Measurements from ENCODE around the gene SUCO. TPM values are rescaled to one million over a fixed set of nuclear protein-coding genes. Genes with fewer than 3 reads are reported as not detected.

Gene SUCO
- polyA plus RNA-seq, 4 donors: 48.2 to 71.1 (median 64.5) TPM

DNA sequence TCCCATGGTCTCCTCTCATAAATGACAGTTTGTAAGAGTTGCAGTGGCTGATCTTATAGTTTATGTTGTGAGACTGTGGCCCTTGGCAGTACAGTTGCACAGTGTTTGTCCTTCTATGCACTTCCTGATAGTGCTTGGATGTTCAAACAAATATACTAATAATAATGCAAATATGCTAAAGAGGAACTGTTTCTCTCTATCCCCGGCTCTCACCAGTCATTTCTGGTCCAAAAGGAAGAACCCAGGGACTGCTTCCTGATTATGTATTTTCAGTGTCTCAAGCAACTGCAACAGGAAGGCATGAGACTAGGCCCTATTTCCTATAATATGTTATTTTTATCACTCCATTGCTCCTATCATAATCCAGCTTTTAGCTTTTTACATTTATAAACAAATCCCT is 17.0 kb upstream of the SUCO start:
- DNase-seq (ENCODE audit: low read depth in 4 of 4, low spot score in 3 of 4): no peak

DNA sequence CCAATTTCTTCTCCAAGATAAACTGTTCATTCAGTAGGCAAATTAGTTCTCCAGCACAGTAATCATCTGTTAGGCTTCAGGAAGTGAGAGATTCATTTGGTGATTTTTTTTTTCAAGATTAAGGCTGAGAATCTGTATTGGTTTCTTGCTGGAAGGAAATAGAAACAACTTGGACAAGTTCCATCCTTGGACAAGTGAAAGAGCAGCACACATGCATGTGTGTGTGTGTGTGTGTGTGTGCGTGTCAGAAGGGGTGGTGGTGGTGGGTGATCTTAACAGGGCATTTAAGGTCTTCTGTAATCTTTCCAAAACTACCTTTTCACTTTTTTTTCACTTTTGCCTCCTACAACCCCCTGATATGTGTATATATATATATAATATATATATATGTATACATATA is 15.9 kb upstream of the SUCO start:
- no peak for DNase-seq (ENCODE audit: low read depth in 4 of 4, low spot score in 3 of 4)

DNA sequence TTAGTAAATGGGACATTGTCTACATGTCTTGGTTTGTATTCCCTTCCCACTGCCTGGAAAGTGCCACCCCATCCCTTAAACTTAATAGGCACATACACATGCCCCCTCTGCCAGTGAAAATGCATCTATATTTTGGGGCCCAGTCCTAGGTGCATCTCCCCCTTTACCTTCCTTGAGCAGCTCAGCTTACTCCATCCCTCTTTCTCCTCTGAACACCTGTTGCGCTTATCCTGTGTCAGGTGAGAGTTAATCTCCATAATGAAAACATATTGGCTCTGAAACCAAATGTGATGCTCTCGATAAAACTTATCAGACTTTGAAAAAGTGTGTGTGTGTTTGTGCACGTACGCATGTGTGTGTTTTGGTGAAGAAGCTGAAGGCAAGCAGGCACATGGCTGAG is 15.4 kb upstream of the SUCO start:
- no peak for DNase-seq (ENCODE audit: low read depth in 4 of 4, low spot score in 3 of 4)

- DNase-seq (ENCODE audit: low read depth in 4 of 4, low spot score in 3 of 4): no peak
These were observed 3.6 kb upstream of the SUCO start for GRCh38 chr1:172529304-172529703.

DNA sequence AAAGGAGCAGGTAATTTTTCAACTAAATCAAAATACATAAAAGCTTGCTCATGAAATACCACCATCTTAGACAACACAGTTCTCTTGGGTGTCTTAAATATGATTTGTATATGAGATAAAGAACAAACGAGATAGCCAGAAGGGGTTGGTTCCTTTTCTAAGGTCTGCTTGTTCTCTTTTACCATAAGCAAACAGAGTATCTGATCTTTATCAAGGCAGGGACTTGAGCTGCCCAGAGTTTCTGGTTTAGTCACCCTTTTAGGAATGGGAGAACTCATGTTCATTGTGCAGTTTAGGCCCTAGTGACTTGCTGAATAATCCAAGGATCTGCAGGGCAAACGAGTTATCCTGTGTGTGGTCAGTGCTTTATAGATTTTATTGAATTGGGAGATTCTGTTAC is 3.0 kb upstream of the SUCO start:
- DNase-seq (ENCODE audit: low read depth in 4 of 4, low spot score in 3 of 4): no peak

GRCh38 chr1:172531412-172532182 is 1.4 kb upstream of the SUCO start:
- DNase-seq (ENCODE audit: low read depth in 4 of 4, low spot score in 3 of 4): peak in 1 of 4 donors; percentile 5

- peak; percentile 95 to 98 (median 96) for DNase-seq (ENCODE audit: low read depth in 4 of 4, low spot score in 3 of 4)
These were observed 709 bp upstream of the SUCO start for GRCh38 chr1:172532183-172532699.

GRCh38 chr1:172533513-172534151 is 682 bp downstream of the SUCO start:
- peak; percentile 42 to 67 (median 51) for DNase-seq (ENCODE audit: low read depth in 4 of 4, low spot score in 3 of 4)

GRCh38 chr1:172536256-172536655 is 3.3 kb downstream of the SUCO start:
- DNase-seq (ENCODE audit: low read depth in 4 of 4, low spot score in 3 of 4): no peak

- no peak for DNase-seq (ENCODE audit: low read depth in 4 of 4, low spot score in 3 of 4)
These were observed 4.4 kb downstream of the SUCO start for GRCh38 chr1:172537366-172537765.

GRCh38 chr1:172537827-172538391 is 5.0 kb downstream of the SUCO start:
- no peak for DNase-seq (ENCODE audit: low read depth in 4 of 4, low spot score in 3 of 4)

GRCh38 chr1:172540635-172541034 is 7.7 kb downstream of the SUCO start:
- no peak for DNase-seq (ENCODE audit: low read depth in 4 of 4, low spot score in 3 of 4)

- DNase-seq (ENCODE audit: low read depth in 4 of 4, low spot score in 3 of 4): no peak
These were observed 11.6 kb downstream of the SUCO start for GRCh38 chr1:172544481-172545104.

DNA sequence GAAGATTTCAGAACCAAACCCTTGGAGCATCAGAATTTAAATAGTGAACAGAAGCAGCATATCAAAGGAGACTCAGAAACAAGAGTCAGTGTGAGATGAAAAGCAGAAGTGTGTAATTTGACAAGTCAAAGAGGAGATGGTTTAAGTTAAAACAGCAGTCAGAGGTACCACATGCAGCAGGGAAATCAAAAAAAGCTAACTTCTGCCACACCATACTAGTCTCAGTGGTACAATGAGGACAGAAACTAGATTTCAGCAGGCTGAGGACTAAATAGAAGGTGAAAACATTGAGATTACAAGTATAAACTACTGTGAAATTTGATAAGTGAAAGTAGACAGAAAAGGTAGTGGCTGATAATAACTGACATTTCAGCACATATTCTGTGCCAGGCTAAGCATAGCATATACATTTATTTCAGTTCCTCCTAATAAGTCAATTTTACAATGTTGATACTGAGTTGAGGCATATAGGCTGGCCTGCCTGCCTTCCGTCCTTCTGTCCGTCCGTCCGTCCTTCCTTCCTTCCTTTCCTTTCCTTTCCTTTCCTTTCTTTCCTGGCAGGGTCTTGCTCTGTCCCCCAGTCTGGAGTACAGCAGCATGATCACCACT is 12.6 kb downstream of the SUCO start:
- no peak for DNase-seq (ENCODE audit: low read depth in 4 of 4, low spot score in 3 of 4)

DNA sequence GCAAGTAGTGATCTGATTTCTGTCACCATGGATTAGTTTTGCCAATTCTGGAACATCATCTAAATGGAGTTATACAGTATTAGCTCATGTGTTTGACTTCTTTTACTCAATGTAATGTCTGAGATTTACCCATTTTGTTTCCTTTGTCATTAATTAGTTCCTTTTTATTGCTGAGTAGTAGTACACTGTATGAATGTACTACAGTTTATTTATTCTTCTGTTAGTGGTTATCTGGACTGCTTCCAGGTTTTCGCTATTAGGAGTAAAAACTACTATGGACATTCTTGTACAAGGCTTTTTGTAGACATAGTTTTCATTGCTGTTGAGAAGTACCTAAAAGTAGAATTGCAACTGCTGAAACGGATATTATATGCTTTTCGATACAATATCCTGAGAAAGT is 14.1 kb downstream of the SUCO start:
- DNase-seq (ENCODE audit: low read depth in 4 of 4, low spot score in 3 of 4): no peak

DNA sequence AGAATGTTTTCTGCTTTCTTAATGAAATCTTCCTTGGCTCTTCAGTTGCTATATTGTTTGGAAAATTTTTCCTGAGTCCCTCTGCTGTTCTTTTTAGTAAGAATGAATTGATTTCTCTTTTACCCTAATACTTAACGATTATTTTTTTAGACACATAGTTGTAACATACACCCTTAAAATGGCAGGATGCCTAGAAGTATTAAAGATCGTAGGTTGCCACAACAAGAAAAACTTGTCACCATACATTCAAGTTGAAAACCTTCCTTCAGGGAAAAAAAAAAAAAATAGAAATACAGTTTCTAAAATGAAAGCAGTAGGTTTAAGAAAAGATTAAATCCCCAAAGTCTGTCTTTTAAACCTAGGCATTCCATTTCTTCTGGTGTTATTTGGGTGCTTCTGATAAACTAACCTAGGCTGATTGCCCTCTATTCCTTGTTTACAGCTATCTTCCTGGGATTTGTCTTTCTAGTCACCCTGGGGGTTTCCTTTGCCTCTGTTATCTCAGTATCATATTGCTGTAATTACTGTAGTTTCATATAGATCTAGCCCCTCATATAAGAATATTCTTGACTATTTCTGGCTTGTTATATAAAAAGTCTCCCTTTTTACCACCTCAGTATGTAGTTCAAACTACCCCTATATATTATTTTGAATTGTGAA is 16.8 kb downstream of the SUCO start:
- DNase-seq (ENCODE audit: low read depth in 4 of 4, low spot score in 3 of 4): no peak

- DNase-seq (ENCODE audit: low read depth in 4 of 4, low spot score in 3 of 4): no peak
These were observed 18.3 kb downstream of the SUCO start for GRCh38 chr1:172551279-172551678.

DNA sequence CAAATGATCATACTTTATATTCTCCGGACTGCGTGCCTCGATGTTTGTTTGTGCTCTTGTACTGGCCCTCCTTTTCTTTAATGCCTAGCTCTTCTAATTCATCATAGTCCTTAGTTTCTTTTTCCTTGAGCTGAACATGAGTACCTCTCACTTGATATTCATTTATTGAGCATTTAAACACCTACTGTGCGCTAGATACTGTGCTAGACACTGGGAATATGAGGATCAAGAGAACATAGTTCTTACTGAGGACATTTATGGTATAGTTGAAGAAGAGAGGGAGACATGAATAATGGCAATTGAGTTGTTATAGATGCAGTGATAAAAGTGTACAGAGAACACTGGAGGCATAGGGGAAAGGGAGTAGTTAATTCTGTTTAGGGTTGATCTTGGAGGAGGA is 22.0 kb downstream of the SUCO start:
- DNase-seq (ENCODE audit: low read depth in 4 of 4, low spot score in 3 of 4): no peak

DNA sequence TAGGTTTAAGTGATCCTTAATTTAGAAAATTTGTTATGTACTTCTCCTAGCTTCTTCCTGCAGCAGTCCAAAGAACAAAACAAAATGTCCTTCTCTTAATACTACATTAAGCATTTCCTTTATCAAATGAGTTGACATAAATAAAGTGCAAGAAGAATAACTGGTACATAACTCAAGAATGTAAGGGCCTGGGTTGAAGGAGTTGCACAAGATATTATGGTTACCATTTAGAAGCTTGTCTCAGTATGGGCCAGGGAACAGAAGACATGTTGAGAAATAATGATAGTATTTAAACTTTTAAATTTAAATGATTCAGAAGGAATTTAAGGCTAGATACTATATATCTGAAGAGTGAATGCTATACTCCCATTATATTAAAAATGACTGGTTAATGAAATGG is 23.5 kb downstream of the SUCO start:
- no peak for DNase-seq (ENCODE audit: low read depth in 4 of 4, low spot score in 3 of 4)

GRCh38 chr1:172557270-172557669 is 24.3 kb downstream of the SUCO start:
- DNase-seq (ENCODE audit: low read depth in 4 of 4, low spot score in 3 of 4): no peak

All from left renal pelvis (tissue), 4 donors.